IMR-90 (cell line): ENCODE measurements around the gene G6PC2. TPM values are rescaled to one million over a fixed set of nuclear protein-coding genes. Genes with fewer than 3 reads are reported as not detected.

Experiments used
- ATAC-seq: fragments of 200-7000 bp; cut with Tn5 transposase; 2 replicates; pipeline ENCODE4 v1.9.1; 2020; ENCODE audit warnings: low read depth, mild to moderate bottlenecking, moderate library complexity
- BruUV-seq: library from RNA; stranded (reverse); fragments of 400-500 nt; replicated peaks from 2 replicates; lab custom pipeline; 2021; lab: Mats Ljungman, UMichigan
- CTCF ChIA-PET: fragments of 300-600 bp; formaldehyde crosslinking; extraction: SDS; loops from one replicate; lab custom pipeline; 2021; ENCODE audit warnings: antibody characterized with exemption; lab: Yijun Ruan, JAX
- POLR2A ChIA-PET: fragments of 300-600 bp; sonication (Branson Sonifier 250); formaldehyde crosslinking; loops from one replicate; lab custom pipeline; 2022; ENCODE audit warnings: antibody characterized with exemption; ENCODE audit not compliant: unreplicated experiment; lab: Charles Lee
- DNase-seq: peaks from one replicate; pipeline ENCODE4 v3.0.0; 2013
- H2AFZ ChIP-seq: replicated peaks from 2 replicates; pipeline ENCODE3; 2013; ENCODE audit warnings: low read length, mild to moderate bottlenecking; ENCODE audit not compliant: poor library complexity
- H2AK5ac ChIP-seq: 2 replicates; pipeline ENCODE4 v1.6.1; 2013; ENCODE audit warnings: low read depth, low read length, inconsistent platforms
- H2AK9ac ChIP-seq: replicated peaks from 2 replicates; pipeline ENCODE3; 2013; ENCODE audit warnings: mild to moderate bottlenecking, low read depth, low read length, moderate library complexity; ENCODE audit not compliant: poor library complexity
- H2BK120ac ChIP-seq: 2 replicates; pipeline ENCODE4 v1.6.1; 2013; ENCODE audit warnings: low read depth, low read length, inconsistent platforms
- H2BK15ac ChIP-seq: 3 replicates; pipeline ENCODE4 v1.6.1; 2013; ENCODE audit warnings: low read depth, low read length, inconsistent platforms
- H2BK20ac ChIP-seq: 2 replicates; pipeline ENCODE4 v1.6.1; 2013; ENCODE audit warnings: low read depth, mild to moderate bottlenecking, inconsistent platforms, low read length, moderate library complexity
- H2BK5ac ChIP-seq: 2 replicates; pipeline ENCODE4 v1.6.1; 2013; ENCODE audit warnings: mild to moderate bottlenecking, low read depth, low read length, inconsistent platforms; ENCODE audit not compliant: poor library complexity, severe bottlenecking
- H3K14ac ChIP-seq: replicated peaks from 2 replicates; pipeline ENCODE4 v1.6.1; 2013; ENCODE audit warnings: low read depth, low read length, inconsistent platforms
- H3K18ac ChIP-seq: 2 replicates; pipeline ENCODE4 v1.6.1; 2013; ENCODE audit warnings: low read depth, low read length, control low read depth
- H3K23ac ChIP-seq: 2 replicates; pipeline ENCODE4 v1.6.1; 2013; ENCODE audit warnings: low read depth, low read length, inconsistent platforms
- H3K27ac ChIP-seq: 2 replicates; pipeline ENCODE4 v1.5.1; 2013; ENCODE audit warnings: mild to moderate bottlenecking, control low read depth, low read length; ENCODE audit not compliant: insufficient read depth
- H3K27me3 ChIP-seq: 2 replicates; pipeline ENCODE4 v1.6.1; 2013; ENCODE audit warnings: low read length; ENCODE audit not compliant: control insufficient read depth, insufficient read depth
- H3K36me3 ChIP-seq: 2 replicates; pipeline ENCODE4 v1.6.1; 2013; ENCODE audit warnings: low read length, mixed read lengths; ENCODE audit not compliant: control insufficient read depth, insufficient read depth
- H3K4ac ChIP-seq: 2 replicates; pipeline ENCODE4 v1.6.1; 2013; ENCODE audit warnings: low read depth, low read length, inconsistent platforms
- H3K4me1 ChIP-seq: 2 replicates; pipeline ENCODE4 v1.6.1; 2013; ENCODE audit warnings: low read length, mixed read lengths; ENCODE audit not compliant: control insufficient read depth, insufficient read depth
- H3K4me2 ChIP-seq: 2 replicates; pipeline ENCODE4 v1.6.1; 2013; ENCODE audit warnings: low read depth, mild to moderate bottlenecking, control low read depth, low read length, moderate library complexity
- H3K4me3 ChIP-seq: 2 replicates; pipeline ENCODE4 v1.5.1; 2013; ENCODE audit warnings: low read depth, mild to moderate bottlenecking, control low read depth, low read length, moderate library complexity; ENCODE audit not compliant: insufficient read depth
- H3K56ac ChIP-seq: 2 replicates; pipeline ENCODE4 v1.6.1; 2013; ENCODE audit warnings: low read length, inconsistent platforms; ENCODE audit not compliant: insufficient read depth; ENCODE audit errors: extremely low read depth
- H3K79me1 ChIP-seq, 2 experiments: 2 replicates each; pipeline ENCODE4 v1.6.1; 2013; ENCODE audit warnings: low read length in 2 of 2, inconsistent platforms in 1 of 2, low read depth in 1 of 2
- H3K9ac ChIP-seq: 2 replicates; pipeline ENCODE4 v1.6.1; 2013; ENCODE audit warnings: low read depth, low read length, control low read depth
- H3K9me1 ChIP-seq: 2 replicates; pipeline ENCODE4 v1.6.1; 2013; ENCODE audit warnings: low read length, inconsistent platforms; ENCODE audit not compliant: insufficient read depth
- H3K9me3 ChIP-seq: 2 replicates; pipeline ENCODE4 v1.6.1; 2013; ENCODE audit warnings: low read length; ENCODE audit not compliant: control insufficient read depth, insufficient read depth
- H4K20me1 ChIP-seq: 2 replicates; pipeline ENCODE4 v1.6.1; 2013; ENCODE audit warnings: low read length, inconsistent platforms; ENCODE audit not compliant: insufficient read depth
- H4K5ac ChIP-seq: 2 replicates; pipeline ENCODE4 v1.6.1; 2013; ENCODE audit warnings: mild to moderate bottlenecking, low read depth, low read length, control low read depth
- H4K8ac ChIP-seq, 2 experiments: 2 replicates each; pipeline ENCODE4 v1.6.1; 2013; ENCODE audit warnings: low read depth in 2 of 2, low read length in 2 of 2, control low read depth in 1 of 2, inconsistent platforms in 1 of 2
- H4K91ac ChIP-seq: 2 replicates; pipeline ENCODE4 v1.6.1; 2013; ENCODE audit warnings: low read depth, low read length, inconsistent platforms; ENCODE audit not compliant: insufficient read depth
- MAFK ChIP-seq: IDR thresholded peaks from 2 replicates; pipeline ENCODE4 v1.6.1; 2012; ENCODE audit warnings: low read depth, low read length, improper control_type of control experiment
- WGBS, 2 experiments: methylation state at CpG; one replicate each; pipeline versions ENCODE4 v1.1.5 to v1.1.7; 2013; ENCODE audit warnings: missing lambda C conversion rate in 2 of 2; ENCODE audit not compliant: insufficient read length in 1 of 2; ENCODE audit errors: extremely low coverage in 2 of 2; 5-methylcytosine and 5-hydroxymethylcytosine counted together
- dilution Hi-C: fragments of 300-500 bp; cut with HindIII; formaldehyde crosslinking; loops from one replicate; pipeline ENCODE4 v1.14.3; 2018; ENCODE audit warnings: low sequenced_read_pairs; ENCODE audit not compliant: unreplicated experiment
- in situ Hi-C: fragments of 300-500 bp; cut with MboI; formaldehyde crosslinking; loops from 3 replicates; pipeline ENCODE4 v1.14.3; 2019; ENCODE audit warnings: low sequenced_read_pairs, inconsistent platforms, mixed read lengths
- intact Hi-C: fragments of 100-400 bp; cut with micrococcal nuclease; formaldehyde crosslinking; loops from 2 replicates; pipeline ENCODE4 v1.10.0; 2022
- polyA plus RNA-seq, 3 experiments: library from polyadenylated mRNA; depleted of rRNA; stranded (reverse); fragments of >200 nt; gene quantifications; 2 replicates each; pipeline ENCODE4 v1.2.3, GENCODE V29; 2012; ENCODE audit warnings: low replicate concordance in 1 of 3
- total RNA-seq: library from RNA; depleted of rRNA; stranded (reverse); fragments of >200 nt; gene quantifications from 2 replicates; pipeline ENCODE4 v1.2.3, GENCODE V29; 2012

The G6PC2 gene
- total and polyA plus RNA-seq, 2 of the 4 experiments (the other 2 are of a cell fraction), result not detected

DNA sequence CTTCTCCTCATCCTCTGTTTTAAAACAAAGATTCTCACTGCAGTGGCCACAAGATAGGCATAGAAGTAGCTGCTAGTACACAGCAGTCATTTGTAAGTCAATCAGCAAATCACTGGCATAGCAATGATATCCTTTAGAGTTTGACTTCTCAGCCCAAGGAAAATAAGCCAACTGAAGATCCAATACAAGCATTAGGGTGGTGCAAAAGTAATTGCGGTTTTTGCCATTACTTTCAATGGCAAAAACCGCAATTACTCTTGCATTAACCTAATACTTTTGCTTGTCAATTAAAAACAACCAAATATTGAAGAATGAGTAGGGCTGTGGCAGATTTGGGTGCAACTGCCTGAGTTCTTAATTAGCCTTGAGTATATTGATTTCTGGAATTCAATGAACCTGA is 2.8 kb downstream of the G6PC2 start:
- no peak overlapping the region for H3K4me2 ChIP-seq
- CTCF ChIA-PET, result no interaction called here
- no peak overlapping the region for H2BK20ac ChIP-seq
- no peak overlapping the region for H3K4ac ChIP-seq
- no peaks in the 10 kb centered on the region for H4K20me1 ChIP-seq
- H3K56ac ChIP-seq, result no peak overlapping the region
- no peak overlapping the region for H4K5ac ChIP-seq
- H3K4me1 ChIP-seq, result no peaks in the 10 kb centered on the region
- no peak overlapping the region for H4K91ac ChIP-seq
- no TSS peak for BruUV-seq
- no peaks in the 10 kb centered on the region; the same call in 1 of the 2 replicates for H3K9me1 ChIP-seq
- intact Hi-C loops, result no loop called here
- dilution Hi-C loops, result no loop called here
- no peaks in the 10 kb centered on the region for H3K79me1 ChIP-seq
- H3K9me3 ChIP-seq, result no peaks in the 10 kb centered on the region
- no peak for TF ChIP-seq MAFK
- peaks cover 4% of the 10 kb centered on the region; the same call in 1 of the 2 replicates for H3K27me3 ChIP-seq
- H3K27ac ChIP-seq, result no peak overlapping the region
- no peak overlapping the region for H3K14ac ChIP-seq
- no peak overlapping the region for H3K9ac ChIP-seq
- H3K36me3 ChIP-seq, result no peaks in the 10 kb centered on the region
- H2BK15ac ChIP-seq, result no peak overlapping the region
- in situ Hi-C loops, result no loop called here
- no peak overlapping the region for H3K23ac ChIP-seq
- no peak overlapping the region for H4K8ac ChIP-seq
- H2BK5ac ChIP-seq, result no peak overlapping the region
- ATAC-seq, result no peak
- no peak overlapping the region for H3K18ac ChIP-seq
- no peak overlapping the region for H2AK9ac ChIP-seq
- no peak overlapping the region for H2AFZ ChIP-seq
- POLR2A ChIA-PET, result no interaction called here
- WGBS, 2 experiments, result no CpG with 5 or more reads among the region's 2 CpGs
- DNase-seq, result no peak
- no peak overlapping the region for H2AK5ac ChIP-seq
- no peak overlapping the region for H3K4me3 ChIP-seq
- H2BK120ac ChIP-seq, result no peak overlapping the region
